GM12874 (cell line): ENCODE results near the gene DSCAM.

Experiments used
- CTCF ChIP-seq: IDR thresholded peaks from 2 replicates; pipeline ENCODE4 v1.5.1; 2011; ENCODE audit warnings: low read depth, mild to moderate bottlenecking, control low read depth, low read length, moderate library complexity; ENCODE audit not compliant: insufficient read depth

The DSCAM gene

GRCh38 chr21:40299451-40299850 lies 547.5 kb downstream of the DSCAM start:
- no peak for TF ChIP-seq CTCF

DNA sequence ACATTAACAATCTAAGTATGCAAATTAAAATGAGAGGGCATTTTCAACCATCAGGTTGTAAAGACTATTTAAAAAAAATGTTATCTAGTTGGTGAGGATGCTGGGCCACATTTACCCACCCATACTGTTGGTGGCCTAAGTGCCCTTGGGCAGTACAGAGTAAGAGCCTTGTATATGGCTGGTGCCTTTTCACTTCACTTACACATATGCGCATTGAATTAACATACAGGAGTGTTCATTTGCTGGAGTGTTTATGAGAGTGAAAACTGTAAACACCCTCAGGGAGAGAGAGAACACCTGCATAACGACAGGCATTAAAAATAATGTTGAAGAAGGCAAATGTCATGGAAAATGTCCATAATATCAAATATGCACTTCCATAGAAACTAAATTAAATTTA lies 552.6 kb downstream of the DSCAM start:
- TF ChIP-seq CTCF = no peak

- TF ChIP-seq CTCF = no peak
These were observed 555.4 kb downstream of the DSCAM start for GRCh38 chr21:40291560-40291959.

GRCh38 chr21:40284409-40284808 lies 562.5 kb downstream of the DSCAM start:
- TF ChIP-seq CTCF = no peak

DNA sequence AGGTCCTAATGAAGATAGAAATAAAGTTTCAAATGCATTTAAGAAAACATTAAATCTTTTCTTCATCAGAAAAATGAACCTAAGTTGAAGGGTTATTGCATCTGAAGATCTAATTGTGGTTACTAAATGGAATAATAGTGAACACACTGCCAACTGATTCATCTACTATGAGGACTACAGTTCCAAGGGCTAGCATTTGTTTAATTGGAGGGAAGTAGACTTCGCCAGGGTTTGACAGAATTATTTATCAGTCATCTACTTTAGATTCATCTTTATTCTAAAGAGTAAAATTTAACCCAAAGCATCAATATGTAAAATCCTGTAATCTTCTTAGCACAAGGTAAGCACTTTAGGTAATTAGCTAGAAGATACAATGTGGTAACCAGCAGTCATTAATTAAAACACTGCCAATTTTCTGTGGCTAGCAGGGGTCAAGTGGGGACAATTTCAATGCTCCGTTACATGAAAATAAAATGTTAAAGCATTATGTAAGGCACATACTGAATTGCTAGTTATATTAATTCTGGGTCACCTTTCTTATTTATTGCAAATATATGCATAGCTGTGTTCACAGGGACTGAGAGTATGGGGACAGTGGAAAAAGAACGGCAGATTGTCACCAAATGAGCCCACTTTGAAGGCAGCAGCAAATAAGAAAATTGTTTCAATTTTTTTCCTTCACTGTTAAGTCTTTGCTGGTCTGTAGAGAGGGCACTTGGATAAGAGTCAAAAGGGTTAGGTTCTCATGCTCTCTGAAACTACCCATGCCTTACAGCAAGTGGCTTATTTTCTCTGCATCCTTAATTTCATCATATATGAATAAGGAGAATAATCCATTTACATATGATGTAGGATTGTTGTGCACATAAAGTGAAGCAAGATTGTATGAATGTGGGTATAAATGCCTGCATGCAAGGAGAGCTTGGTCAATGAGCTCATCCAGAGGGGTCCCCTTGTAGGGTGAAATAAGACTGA lies 563.8 kb downstream of the DSCAM start:
- no peak for TF ChIP-seq CTCF

GRCh38 chr21:40278345-40278744 lies 568.6 kb downstream of the DSCAM start:
- no peak for TF ChIP-seq CTCF

- TF ChIP-seq CTCF = no peak
These were observed 571.0 kb downstream of the DSCAM start for GRCh38 chr21:40276001-40276400.
